Tibial nerve (tissue), 4 donors: ENCODE measurements around the gene ZNF609.

Source experiments
- CTCF ChIP-seq, 5 experiments: fragments of 200-600 bp in 3 of 5; fragments of 450-650 bp in 2 of 5; sonication (generic) in 3 of 5; IDR thresholded peaks; one replicate each; pipeline ENCODE4 v1.5.1; 2016 to 2019; ENCODE audit warnings: antibody characterized with exemption in 5 of 5, mild to moderate bottlenecking in 3 of 5, moderate library complexity in 2 of 5
- EP300 ChIP-seq, 2 donors: sonication (generic); formaldehyde crosslinking; IDR thresholded peaks; one replicate each; pipeline ENCODE4 v1.6.1; 2017; ENCODE audit warnings: antibody characterized with exemption in 2 of 2, mild to moderate bottlenecking in 1 of 2
- POLR2A ChIP-seq, 2 donors: fragments of 450-650 bp; IDR thresholded peaks; one replicate each; pipeline ENCODE4 v1.6.1; 2017; ENCODE audit warnings: antibody characterized with exemption in 2 of 2, mild to moderate bottlenecking in 2 of 2, moderate library complexity in 2 of 2

GRCh38 chr15:64443016-64443415 is 17.4 kb upstream of the ZNF609 start:
- no peak for TF ChIP-seq POLR2A (IDR thresholded peaks at IDR 0.05)
- TF ChIP-seq CTCF (IDR thresholded peaks at IDR 0.05), result no peak
- TF ChIP-seq EP300 (IDR thresholded peaks at IDR 0.05), result no peak
